GM23338 (cell line): ENCODE data around the gene CARNS1. TPM values are rescaled to one million over a fixed set of nuclear protein-coding genes. Genes with fewer than 3 reads are reported as not detected.

Experiments used
- CTCF ChIP-seq, 2 experiments: fragments of 200-600 bp in 1 of 2; sonication (generic) in 1 of 2; conservative IDR thresholded peaks; 2 replicates each; pipeline versions ENCODE4 v1.5.1 to v1.6.1; 2016 to 2017; ENCODE audit warnings: antibody characterized with exemption in 2 of 2, low read depth in 2 of 2, mild to moderate bottlenecking in 2 of 2, moderate library complexity in 1 of 2
- JUNB ChIP-seq: IDR thresholded peaks from one replicate; pipeline ENCODE4 v1.6.1; 2016; ENCODE audit warnings: antibody characterized with exemption; ENCODE audit not compliant: unreplicated experiment
- POLR2AphosphoS5 ChIP-seq: IDR thresholded peaks from 2 replicates; pipeline ENCODE4 v1.6.1; 2016; ENCODE audit warnings: antibody characterized with exemption, low read depth
- STAT1 ChIP-seq: IDR thresholded peaks from one replicate; pipeline ENCODE4 v1.6.1; 2016; ENCODE audit warnings: antibody characterized with exemption; ENCODE audit not compliant: unreplicated experiment
- ZNF331 ChIP-seq: fragments of 250-450 bp; sonication (Bioruptor Pico); IDR thresholded peaks from 2 replicates; pipeline ENCODE4 v1.5.0; 2020; ENCODE audit warnings: low read depth, mild to moderate bottlenecking, moderate library complexity
- polyA plus RNA-seq: library from polyadenylated mRNA; unstranded; fragments of >200 nt; fragmentation: Nextera tagmentation; extraction: Ambion mirVana; gene quantifications from 2 replicates; pipeline ENCODE4 v1.2.1, GENCODE V29; 2016
- total RNA-seq: library from RNA; depleted of rRNA; stranded (reverse); fragments of >200 nt; shearing (Covaris generic); gene quantifications from 2 replicates; pipeline ENCODE4 v1.2.3, GENCODE V29; 2014
- TF ChIP-seq, protein P1 (sequence below): fragments of 250-450 bp; sonication (Bioruptor Pico); IDR thresholded peaks from 2 replicates; pipeline ENCODE4 v1.5.0; 2020; ENCODE audit warnings: mild to moderate bottlenecking, moderate library complexity
- TF ChIP-seq, protein P2 (sequence below): IDR thresholded peaks from one replicate; pipeline ENCODE4 v1.6.1; 2018; ENCODE audit warnings: antibody characterized with exemption; ENCODE audit not compliant: unreplicated experiment
- TF ChIP-seq, protein P3 (sequence below): IDR thresholded peaks from 2 replicates; pipeline ENCODE4 v1.6.1; 2016; ENCODE audit warnings: antibody characterized with exemption

Gene CARNS1
- total and polyA plus RNA-seq, 2 experiments from 2014 or later = 0.52 to 0.76 TPM

DNA sequence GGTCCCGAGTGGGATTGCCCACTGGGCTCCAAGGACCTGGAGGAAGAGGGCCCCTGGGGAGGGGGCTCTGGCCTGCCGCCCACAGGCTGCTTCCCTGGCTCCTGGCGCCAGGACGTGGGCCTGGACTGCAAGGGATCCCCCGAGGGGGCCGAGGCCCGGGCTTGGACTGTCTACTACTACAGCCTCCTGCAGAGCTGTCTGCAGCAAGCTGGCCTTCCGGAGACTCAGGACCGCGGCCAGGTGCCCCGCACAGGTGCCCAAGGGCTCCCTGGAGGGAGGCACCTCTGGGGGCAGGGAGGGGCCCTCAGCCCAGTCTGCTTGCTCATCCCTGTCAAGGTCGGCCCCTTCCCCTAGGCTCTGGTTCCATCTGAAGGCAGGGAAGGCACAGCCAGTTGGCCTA is 1.9 kb downstream of the CARNS1 start (continued):
- TF ChIP-seq, protein P1, sequence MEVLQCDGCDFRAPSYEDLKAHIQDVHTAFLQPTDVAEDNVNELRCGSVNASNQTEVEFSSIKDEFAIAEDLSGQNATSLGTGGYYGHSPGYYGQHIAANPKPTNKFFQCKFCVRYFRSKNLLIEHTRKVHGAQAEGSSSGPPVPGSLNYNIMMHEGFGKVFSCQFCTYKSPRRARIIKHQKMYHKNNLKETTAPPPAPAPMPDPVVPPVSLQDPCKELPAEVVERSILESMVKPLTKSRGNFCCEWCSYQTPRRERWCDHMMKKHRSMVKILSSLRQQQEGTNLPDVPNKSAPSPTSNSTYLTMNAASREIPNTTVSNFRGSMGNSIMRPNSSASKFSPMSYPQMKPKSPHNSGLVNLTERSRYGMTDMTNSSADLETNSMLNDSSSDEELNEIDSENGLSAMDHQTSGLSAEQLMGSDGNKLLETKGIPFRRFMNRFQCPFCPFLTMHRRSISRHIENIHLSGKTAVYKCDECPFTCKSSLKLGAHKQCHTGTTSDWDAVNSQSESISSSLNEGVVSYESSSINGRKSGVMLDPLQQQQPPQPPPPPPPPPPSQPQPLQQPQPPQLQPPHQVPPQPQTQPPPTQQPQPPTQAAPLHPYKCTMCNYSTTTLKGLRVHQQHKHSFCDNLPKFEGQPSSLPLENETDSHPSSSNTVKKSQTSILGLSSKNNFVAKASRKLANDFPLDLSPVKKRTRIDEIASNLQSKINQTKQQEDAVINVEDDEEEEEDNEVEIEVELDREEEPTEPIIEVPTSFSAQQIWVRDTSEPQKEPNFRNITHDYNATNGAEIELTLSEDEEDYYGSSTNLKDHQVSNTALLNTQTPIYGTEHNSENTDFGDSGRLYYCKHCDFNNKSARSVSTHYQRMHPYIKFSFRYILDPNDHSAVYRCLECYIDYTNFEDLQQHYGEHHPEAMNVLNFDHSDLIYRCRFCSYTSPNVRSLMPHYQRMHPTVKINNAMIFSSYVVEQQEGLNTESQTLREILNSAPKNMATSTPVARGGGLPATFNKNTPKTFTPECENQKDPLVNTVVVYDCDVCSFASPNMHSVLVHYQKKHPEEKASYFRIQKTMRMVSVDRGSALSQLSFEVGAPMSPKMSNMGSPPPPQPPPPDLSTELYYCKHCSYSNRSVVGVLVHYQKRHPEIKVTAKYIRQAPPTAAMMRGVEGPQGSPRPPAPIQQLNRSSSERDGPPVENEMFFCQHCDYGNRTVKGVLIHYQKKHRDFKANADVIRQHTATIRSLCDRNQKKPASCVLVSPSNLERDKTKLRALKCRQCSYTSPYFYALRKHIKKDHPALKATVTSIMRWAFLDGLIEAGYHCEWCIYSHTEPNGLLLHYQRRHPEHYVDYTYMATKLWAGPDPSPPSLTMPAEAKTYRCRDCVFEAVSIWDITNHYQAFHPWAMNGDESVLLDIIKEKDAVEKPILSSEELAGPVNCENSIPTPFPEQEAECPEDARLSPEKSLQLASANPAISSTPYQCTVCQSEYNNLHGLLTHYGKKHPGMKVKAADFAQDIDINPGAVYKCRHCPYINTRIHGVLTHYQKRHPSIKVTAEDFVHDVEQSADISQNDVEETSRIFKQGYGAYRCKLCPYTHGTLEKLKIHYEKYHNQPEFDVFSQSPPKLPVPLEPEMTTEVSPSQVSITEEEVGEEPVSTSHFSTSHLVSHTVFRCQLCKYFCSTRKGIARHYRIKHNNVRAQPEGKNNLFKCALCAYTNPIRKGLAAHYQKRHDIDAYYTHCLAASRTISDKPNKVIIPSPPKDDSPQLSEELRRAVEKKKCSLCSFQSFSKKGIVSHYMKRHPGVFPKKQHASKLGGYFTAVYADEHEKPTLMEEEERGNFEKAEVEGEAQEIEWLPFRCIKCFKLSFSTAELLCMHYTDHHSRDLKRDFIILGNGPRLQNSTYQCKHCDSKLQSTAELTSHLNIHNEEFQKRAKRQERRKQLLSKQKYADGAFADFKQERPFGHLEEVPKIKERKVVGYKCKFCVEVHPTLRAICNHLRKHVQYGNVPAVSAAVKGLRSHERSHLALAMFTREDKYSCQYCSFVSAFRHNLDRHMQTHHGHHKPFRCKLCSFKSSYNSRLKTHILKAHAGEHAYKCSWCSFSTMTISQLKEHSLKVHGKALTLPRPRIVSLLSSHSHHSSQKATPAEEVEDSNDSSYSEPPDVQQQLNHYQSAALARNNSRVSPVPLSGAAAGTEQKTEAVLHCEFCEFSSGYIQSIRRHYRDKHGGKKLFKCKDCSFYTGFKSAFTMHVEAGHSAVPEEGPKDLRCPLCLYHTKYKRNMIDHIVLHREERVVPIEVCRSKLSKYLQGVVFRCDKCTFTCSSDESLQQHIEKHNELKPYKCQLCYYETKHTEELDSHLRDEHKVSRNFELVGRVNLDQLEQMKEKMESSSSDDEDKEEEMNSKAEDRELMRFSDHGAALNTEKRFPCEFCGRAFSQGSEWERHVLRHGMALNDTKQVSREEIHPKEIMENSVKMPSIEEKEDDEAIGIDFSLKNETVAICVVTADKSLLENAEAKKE (CRISPR knock-in tag) = no peak
- no peak for TF ChIP-seq ZNF331 (CRISPR knock-in tag)
- TF ChIP-seq STAT1 = no peak
- no peak for TF ChIP-seq POLR2AphosphoS5
- TF ChIP-seq, protein P2, sequence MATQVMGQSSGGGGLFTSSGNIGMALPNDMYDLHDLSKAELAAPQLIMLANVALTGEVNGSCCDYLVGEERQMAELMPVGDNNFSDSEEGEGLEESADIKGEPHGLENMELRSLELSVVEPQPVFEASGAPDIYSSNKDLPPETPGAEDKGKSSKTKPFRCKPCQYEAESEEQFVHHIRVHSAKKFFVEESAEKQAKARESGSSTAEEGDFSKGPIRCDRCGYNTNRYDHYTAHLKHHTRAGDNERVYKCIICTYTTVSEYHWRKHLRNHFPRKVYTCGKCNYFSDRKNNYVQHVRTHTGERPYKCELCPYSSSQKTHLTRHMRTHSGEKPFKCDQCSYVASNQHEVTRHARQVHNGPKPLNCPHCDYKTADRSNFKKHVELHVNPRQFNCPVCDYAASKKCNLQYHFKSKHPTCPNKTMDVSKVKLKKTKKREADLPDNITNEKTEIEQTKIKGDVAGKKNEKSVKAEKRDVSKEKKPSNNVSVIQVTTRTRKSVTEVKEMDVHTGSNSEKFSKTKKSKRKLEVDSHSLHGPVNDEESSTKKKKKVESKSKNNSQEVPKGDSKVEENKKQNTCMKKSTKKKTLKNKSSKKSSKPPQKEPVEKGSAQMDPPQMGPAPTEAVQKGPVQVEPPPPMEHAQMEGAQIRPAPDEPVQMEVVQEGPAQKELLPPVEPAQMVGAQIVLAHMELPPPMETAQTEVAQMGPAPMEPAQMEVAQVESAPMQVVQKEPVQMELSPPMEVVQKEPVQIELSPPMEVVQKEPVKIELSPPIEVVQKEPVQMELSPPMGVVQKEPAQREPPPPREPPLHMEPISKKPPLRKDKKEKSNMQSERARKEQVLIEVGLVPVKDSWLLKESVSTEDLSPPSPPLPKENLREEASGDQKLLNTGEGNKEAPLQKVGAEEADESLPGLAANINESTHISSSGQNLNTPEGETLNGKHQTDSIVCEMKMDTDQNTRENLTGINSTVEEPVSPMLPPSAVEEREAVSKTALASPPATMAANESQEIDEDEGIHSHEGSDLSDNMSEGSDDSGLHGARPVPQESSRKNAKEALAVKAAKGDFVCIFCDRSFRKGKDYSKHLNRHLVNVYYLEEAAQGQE = no peak
- TF ChIP-seq, protein P3, sequence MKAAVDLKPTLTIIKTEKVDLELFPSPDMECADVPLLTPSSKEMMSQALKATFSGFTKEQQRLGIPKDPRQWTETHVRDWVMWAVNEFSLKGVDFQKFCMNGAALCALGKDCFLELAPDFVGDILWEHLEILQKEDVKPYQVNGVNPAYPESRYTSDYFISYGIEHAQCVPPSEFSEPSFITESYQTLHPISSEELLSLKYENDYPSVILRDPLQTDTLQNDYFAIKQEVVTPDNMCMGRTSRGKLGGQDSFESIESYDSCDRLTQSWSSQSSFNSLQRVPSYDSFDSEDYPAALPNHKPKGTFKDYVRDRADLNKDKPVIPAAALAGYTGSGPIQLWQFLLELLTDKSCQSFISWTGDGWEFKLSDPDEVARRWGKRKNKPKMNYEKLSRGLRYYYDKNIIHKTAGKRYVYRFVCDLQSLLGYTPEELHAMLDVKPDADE = no peak
- no peak for TF ChIP-seq JUNB
- TF ChIP-seq CTCF (conservative IDR thresholded peaks at IDR 0.05; ENCODE audit: low read depth in 2 of 2) = no peak
